Measurements from ENCODE around the gene MOB3B.

The MOB3B gene

GRCh38 chr9:27379311-27380251 lies 150.0 kb downstream of the MOB3B start:
- H3K36me3 ChIP-seq (ENCODE audit: control insufficient read depth, low read depth, low read length), result no peaks in the 10 kb centered on the region
- no peak overlapping the region for H3K27ac ChIP-seq (ENCODE audit: low read length)

GRCh38 chr9:27377811-27378456 lies 151.7 kb downstream of the MOB3B start:
- Histone ChIP-seq H3K4me3 (ENCODE audit: low read length) (no peak overlapping the region), H3K27me3 (ENCODE audit: control insufficient read depth, insufficient read depth, low read length) (no peaks in the 10 kb centered on the region), H3K27ac (ENCODE audit: low read length) (no peak overlapping the region), H3K9me3 (ENCODE audit: control insufficient read depth, low read depth, low read length) (no peaks in the 10 kb centered on the region), H3K36me3 (ENCODE audit: control insufficient read depth, low read depth, low read length) (no peaks in the 10 kb centered on the region), H3K9ac (ENCODE audit: low read length) (no peak overlapping the region), H3K4me1 (ENCODE audit: control insufficient read depth, low read depth, low read length) (peaks cover 19% of the 10 kb centered on the region)

More at GRCh38 chr9:27379311-27380251, 150.0 kb downstream of the MOB3B start:
- Histone ChIP-seq H3K4me1 (ENCODE audit: control insufficient read depth, low read depth, low read length) (peaks cover 19% of the 10 kb centered on the region), H3K9me3 (ENCODE audit: control insufficient read depth, low read depth, low read length) (no peaks in the 10 kb centered on the region), H3K27me3 (ENCODE audit: control insufficient read depth, insufficient read depth, low read length) (no peaks in the 10 kb centered on the region), H3K4me3 (ENCODE audit: low read length) (no peak overlapping the region), H3K9ac (ENCODE audit: low read length) (no peak overlapping the region)

GRCh38 chr9:27377147-27377807 lies 152.3 kb downstream of the MOB3B start:
- no peaks in the 10 kb centered on the region for H3K27me3 ChIP-seq (ENCODE audit: control insufficient read depth, insufficient read depth, low read length)
- no peaks in the 10 kb centered on the region for H3K36me3 ChIP-seq (ENCODE audit: control insufficient read depth, low read depth, low read length)
- H3K4me1 ChIP-seq (ENCODE audit: control insufficient read depth, low read depth, low read length), result peaks cover 21% of the 10 kb centered on the region
- H3K4me3 ChIP-seq (ENCODE audit: low read length), result no peak overlapping the region
- no peak overlapping the region for H3K9ac ChIP-seq (ENCODE audit: low read length)
- no peak overlapping the region for H3K27ac ChIP-seq (ENCODE audit: low read length)
- H3K9me3 ChIP-seq (ENCODE audit: control insufficient read depth, low read depth, low read length), result no peaks in the 10 kb centered on the region

GRCh38 chr9:27373851-27374250 lies 155.8 kb downstream of the MOB3B start:
- Histone ChIP-seq H3K4me1 (ENCODE audit: control insufficient read depth, low read depth, low read length) (peaks cover 43% of the 10 kb centered on the region), H3K27ac (ENCODE audit: low read length) (no peak overlapping the region), H3K9me3 (ENCODE audit: control insufficient read depth, low read depth, low read length) (no peaks in the 10 kb centered on the region), H3K4me3 (ENCODE audit: low read length) (no peak overlapping the region), H3K9ac (ENCODE audit: low read length) (no peak overlapping the region), H3K36me3 (ENCODE audit: control insufficient read depth, low read depth, low read length) (no peaks in the 10 kb centered on the region), H3K27me3 (ENCODE audit: control insufficient read depth, insufficient read depth, low read length) (no peaks in the 10 kb centered on the region)

- Histone ChIP-seq H3K27ac (ENCODE audit: low read length) (no peak overlapping the region), H3K36me3 (ENCODE audit: control insufficient read depth, low read depth, low read length) (no peaks in the 10 kb centered on the region), H3K9me3 (ENCODE audit: control insufficient read depth, low read depth, low read length) (no peaks in the 10 kb centered on the region), H3K4me1 (ENCODE audit: control insufficient read depth, low read depth, low read length) (peaks cover 51% of the 10 kb centered on the region), H3K9ac (ENCODE audit: low read length) (no peak overlapping the region), H3K27me3 (ENCODE audit: control insufficient read depth, insufficient read depth, low read length) (no peaks in the 10 kb centered on the region), H3K4me3 (ENCODE audit: low read length) (no peak overlapping the region)
These were observed 157.0 kb downstream of the MOB3B start for GRCh38 chr9:27372615-27373014.

- Histone ChIP-seq H3K4me1 (ENCODE audit: control insufficient read depth, low read depth, low read length) (peaks cover 53% of the 10 kb centered on the region), H3K4me3 (ENCODE audit: low read length) (no peak overlapping the region), H3K9me3 (ENCODE audit: control insufficient read depth, low read depth, low read length) (no peaks in the 10 kb centered on the region), H3K27ac (ENCODE audit: low read length) (no peak overlapping the region), H3K36me3 (ENCODE audit: control insufficient read depth, low read depth, low read length) (no peaks in the 10 kb centered on the region), H3K27me3 (ENCODE audit: control insufficient read depth, insufficient read depth, low read length) (no peaks in the 10 kb centered on the region), H3K9ac (ENCODE audit: low read length) (no peak overlapping the region)
These were observed 158.2 kb downstream of the MOB3B start for GRCh38 chr9:27371382-27371781.

- no peak overlapping the region for H3K4me3 ChIP-seq (ENCODE audit: low read length)
- peaks cover 56% of the 10 kb centered on the region for H3K4me1 ChIP-seq (ENCODE audit: control insufficient read depth, low read depth, low read length)
- H3K27me3 ChIP-seq (ENCODE audit: control insufficient read depth, insufficient read depth, low read length), result no peaks in the 10 kb centered on the region
- no peak overlapping the region for H3K27ac ChIP-seq (ENCODE audit: low read length)
- no peaks in the 10 kb centered on the region for H3K36me3 ChIP-seq (ENCODE audit: control insufficient read depth, low read depth, low read length)
- H3K9me3 ChIP-seq (ENCODE audit: control insufficient read depth, low read depth, low read length), result no peaks in the 10 kb centered on the region
- no peak overlapping the region for H3K9ac ChIP-seq (ENCODE audit: low read length)
These were observed 160.0 kb downstream of the MOB3B start for GRCh38 chr9:27369591-27369990.

- Histone ChIP-seq H3K27ac (ENCODE audit: low read length) (no peak overlapping the region), H3K9me3 (ENCODE audit: control insufficient read depth, low read depth, low read length) (no peaks in the 10 kb centered on the region), H3K9ac (ENCODE audit: low read length) (no peak overlapping the region), H3K4me3 (ENCODE audit: low read length) (no peak overlapping the region), H3K27me3 (ENCODE audit: control insufficient read depth, insufficient read depth, low read length) (no peaks in the 10 kb centered on the region), H3K36me3 (ENCODE audit: control insufficient read depth, low read depth, low read length) (no peaks in the 10 kb centered on the region), H3K4me1 (ENCODE audit: control insufficient read depth, low read depth, low read length) (peaks cover 56% of the 10 kb centered on the region)
These were observed 161.2 kb downstream of the MOB3B start for GRCh38 chr9:27368316-27368985.

- Histone ChIP-seq H3K9me3 (ENCODE audit: control insufficient read depth, low read depth, low read length) (no peaks in the 10 kb centered on the region), H3K4me3 (ENCODE audit: low read length) (no peak overlapping the region), H3K9ac (ENCODE audit: low read length) (no peak overlapping the region), H3K4me1 (ENCODE audit: control insufficient read depth, low read depth, low read length) (peaks cover 56% of the 10 kb centered on the region), H3K27ac (ENCODE audit: low read length) (no peak overlapping the region), H3K36me3 (ENCODE audit: control insufficient read depth, low read depth, low read length) (no peaks in the 10 kb centered on the region), H3K27me3 (ENCODE audit: control insufficient read depth, insufficient read depth, low read length) (no peaks in the 10 kb centered on the region)
These were observed 161.7 kb downstream of the MOB3B start for GRCh38 chr9:27367921-27368315.

- Histone ChIP-seq H3K27me3 (ENCODE audit: control insufficient read depth, insufficient read depth, low read length) (no peaks in the 10 kb centered on the region), H3K4me1 (ENCODE audit: control insufficient read depth, low read depth, low read length) (peaks cover 54% of the 10 kb centered on the region), H3K27ac (ENCODE audit: low read length) (no peak overlapping the region), H3K9ac (ENCODE audit: low read length) (no peak overlapping the region), H3K4me3 (ENCODE audit: low read length) (no peak overlapping the region), H3K36me3 (ENCODE audit: control insufficient read depth, low read depth, low read length) (no peaks in the 10 kb centered on the region), H3K9me3 (ENCODE audit: control insufficient read depth, low read depth, low read length) (no peaks in the 10 kb centered on the region)
These were observed 162.3 kb downstream of the MOB3B start for GRCh38 chr9:27367175-27367798.
